ENCODE data around the gene SLC9C1.

Gene SLC9C1

GRCh38 chr3:112132088-112132487 lies 161.9 kb downstream of the SLC9C1 start:
- no peak for TF ChIP-seq CTCF (IDR thresholded peaks at IDR 0.05; ENCODE audit: low read depth, low read length)
- H3K4me3 ChIP-seq (ENCODE audit: low read depth, low read length) = no peak overlapping the region

GRCh38 chr3:112131111-112131510 lies 162.9 kb downstream of the SLC9C1 start:
- no peak overlapping the region for H3K4me3 ChIP-seq (ENCODE audit: low read depth, low read length)
- no peak for TF ChIP-seq CTCF (IDR thresholded peaks at IDR 0.05; ENCODE audit: low read depth, low read length)

GRCh38 chr3:112130638-112130993 lies 163.4 kb downstream of the SLC9C1 start:
- TF ChIP-seq CTCF (IDR thresholded peaks at IDR 0.05; ENCODE audit: low read depth, low read length) = no peak
- H3K4me3 ChIP-seq (ENCODE audit: low read depth, low read length) = no peak overlapping the region

GRCh38 chr3:112129925-112130637 lies 163.9 kb downstream of the SLC9C1 start:
- no peak overlapping the region for H3K4me3 ChIP-seq (ENCODE audit: low read depth, low read length)
- no peak for TF ChIP-seq CTCF (IDR thresholded peaks at IDR 0.05; ENCODE audit: low read depth, low read length)

GRCh38 chr3:112128843-112129727 lies 164.9 kb downstream of the SLC9C1 start:
- TF ChIP-seq CTCF (IDR thresholded peaks at IDR 0.05; ENCODE audit: low read depth, low read length) = no peak
- H3K4me3 ChIP-seq (ENCODE audit: low read depth, low read length) = no peak overlapping the region

GRCh38 chr3:112127522-112128494 lies 166.2 kb downstream of the SLC9C1 start:
- no peak for TF ChIP-seq CTCF (IDR thresholded peaks at IDR 0.05; ENCODE audit: low read depth, low read length)
- H3K4me3 ChIP-seq (ENCODE audit: low read depth, low read length) = no peak overlapping the region

Measured in WI38 (cell line).